HCT116 (cell line): ENCODE data around the gene PRAMEF6. TPM values are rescaled to one million over a fixed set of nuclear protein-coding genes. Genes with fewer than 3 reads are reported as not detected.
"Not testable (repeated sequence)": the region's sequence is repeated elsewhere in the genome, so short reads cannot be mapped to it uniquely, and the experiment has no call there.

ENCODE experiments used
- ATAC-seq: fragments of 200-7000 bp; cut with Tn5 transposase; 2 replicates; pipeline ENCODE4 v1.9.1; 2020; ENCODE audit warnings: mild to moderate bottlenecking, moderate library complexity
- BruUV-seq: library from RNA; stranded (reverse); fragments of 400-500 nt; replicated peaks from 2 replicates; lab custom pipeline; 2021; lab: Mats Ljungman, UMichigan
- CTCF ChIA-PET: fragments of 300-600 bp; sonication (Branson Sonifier 250); formaldehyde crosslinking; loops from one replicate; lab custom pipeline; 2021; ENCODE audit warnings: antibody characterized with exemption; lab: Charles Lee
- POLR2A ChIA-PET: fragments of 300-600, 350-600 bp; sonication (Branson Sonifier 250); formaldehyde crosslinking; loops from one replicate; lab custom pipeline; 2021; ENCODE audit warnings: antibody characterized with exemption; lab: Charles Lee
- RAD21 ChIA-PET, 2 experiments: fragments of 300-600 bp; sonication (Branson Sonifier 250); formaldehyde crosslinking; loops; one replicate each; lab custom pipeline; 2023; ENCODE audit warnings: low total read pairs in 2 of 2; ENCODE audit not compliant: uncharacterized antibody in 2 of 2, unreplicated experiment in 2 of 2, low non-redundant PET in 1 of 2; lab: Charles Lee
- DNase-seq: peaks from one replicate; pipeline ENCODE4 v3.0.0-alpha.2; 2010; ENCODE audit warnings: low read depth, low spot score
- H2AFZ ChIP-seq: fragments of 200-600 bp; shearing (Covaris generic), sonication (generic); 2 replicates; pipeline ENCODE4 v1.6.1; 2017; ENCODE audit warnings: low read depth, mixed run types, mixed read lengths, antibody characterized with exemption, low read length; ENCODE audit not compliant: poor library complexity, severe bottlenecking
- H3K27ac ChIP-seq: 2 replicates; pipeline ENCODE4 v1.5.1; 2012; ENCODE audit warnings: low read depth, low read length
- H3K27me3 ChIP-seq: fragments of 200-600 bp; sonication (generic); 2 replicates; pipeline ENCODE4 v1.6.1; 2016; ENCODE audit warnings: mixed run types, low read length, mixed read lengths; ENCODE audit not compliant: insufficient read depth
- H3K36me3 ChIP-seq, 2 experiments: fragments of 200-500 bp in 1 of 2; fragments of 200-600 bp in 1 of 2; sonication (Bioruptor generic) in 1 of 2; sonication (generic) in 1 of 2; 2 replicates each; pipeline versions ENCODE4 v1.5.1 to v1.6.1; 2014 to 2016; ENCODE audit warnings: low read length in 2 of 2, inconsistent platforms in 1 of 2, mixed read lengths in 1 of 2, mixed run types in 1 of 2; ENCODE audit not compliant: insufficient read depth in 2 of 2, control insufficient read depth in 1 of 2
- H3K4me1 ChIP-seq, 2 experiments: fragments of 200-600 bp in 1 of 2; sonication (generic) in 1 of 2; 2 replicates each; pipeline versions ENCODE4 v1.5.1 to v1.6.1; 2012 to 2017; ENCODE audit warnings: low read length in 2 of 2, inconsistent platforms in 1 of 2, mild to moderate bottlenecking in 1 of 2, mixed read lengths in 1 of 2, mixed run types in 1 of 2, moderate library complexity in 1 of 2; ENCODE audit not compliant: insufficient read depth in 2 of 2, control insufficient read depth in 1 of 2
- H3K4me2 ChIP-seq: fragments of 200-600 bp; sonication (generic); 2 replicates; pipeline ENCODE4 v1.6.1; 2017; ENCODE audit warnings: mixed run types, low read length, mixed read lengths
- H3K4me3 ChIP-seq, 2 experiments: fragments of 200-600 bp in 1 of 2; sonication (generic) in 1 of 2; replicated peaks in 1 of 2; 2 replicates each; pipeline ENCODE4 v1.5.1; 2011 to 2016; ENCODE audit warnings: low read length in 2 of 2, control low read depth in 1 of 2, low read depth in 1 of 2, mild to moderate bottlenecking in 1 of 2, mixed read lengths in 1 of 2, mixed run types in 1 of 2
- H3K79me2 ChIP-seq: fragments of 200-600 bp; sonication (generic); 2 replicates; pipeline ENCODE4 v1.6.1; 2017; ENCODE audit warnings: mild to moderate bottlenecking, mixed run types, low read length, moderate library complexity, mixed read lengths; ENCODE audit not compliant: insufficient read depth
- H3K9ac ChIP-seq: fragments of 200-600 bp; sonication (generic); 2 replicates; pipeline ENCODE4 v1.6.1; 2016; ENCODE audit warnings: low read length, mixed read lengths
- H3K9me2 ChIP-seq: fragments of 200-600 bp; sonication (generic), shearing (Covaris generic); 2 replicates; pipeline ENCODE4 v1.6.1; 2017; ENCODE audit warnings: mixed run types, mild to moderate bottlenecking, moderate library complexity; ENCODE audit not compliant: insufficient read depth
- H3K9me3 ChIP-seq, 2 experiments: fragments of 200-500 bp in 1 of 2; fragments of 200-600 bp in 1 of 2; sonication (Bioruptor generic) in 1 of 2; sonication (generic) in 1 of 2; 2 replicates each; pipeline ENCODE4 v1.6.1; 2014 to 2017; ENCODE audit warnings: low read length in 2 of 2, mixed read lengths in 2 of 2, inconsistent platforms in 1 of 2, low read depth in 1 of 2, mild to moderate bottlenecking in 1 of 2, mixed run types in 1 of 2, moderate library complexity in 1 of 2; ENCODE audit not compliant: control insufficient read depth in 1 of 2, insufficient read depth in 1 of 2
- H4K20me1 ChIP-seq: fragments of 200-600 bp; sonication (generic), shearing (Covaris generic); 2 replicates; pipeline ENCODE4 v1.6.1; 2017; ENCODE audit warnings: mixed run types, mild to moderate bottlenecking, moderate library complexity; ENCODE audit not compliant: insufficient read depth
- intact Hi-C: fragments of 100-400 bp; cut with micrococcal nuclease; formaldehyde crosslinking; loops from 2 replicates; pipeline ENCODE4 v1.10.0; 2022
- total RNA-seq: library from RNA; stranded (reverse); gene quantifications from one replicate; pipeline ENCODE4 v1.2.1, GENCODE V29; 2021; ENCODE audit not compliant: unreplicated experiment

The PRAMEF6 gene
- total RNA-seq, 1 experiment from 2014 or later, result not detected

- H3K9me2 ChIP-seq, H3K9ac ChIP-seq, H3K9me3 ChIP-seq, H4K20me1 ChIP-seq, H3K36me3 ChIP-seq, ATAC-seq, POLR2A ChIA-PET, BruUV-seq, H3K4me1 ChIP-seq, H3K4me3 ChIP-seq, DNase-seq, H2AFZ ChIP-seq, H3K79me2 ChIP-seq, intact Hi-C loops, RAD21 ChIA-PET, CTCF ChIA-PET, H3K27ac ChIP-seq, H3K27me3 ChIP-seq, H3K4me2 ChIP-seq: not testable (repeated sequence)
These were observed 43.4 kb downstream of the PRAMEF6 start for GRCh38 chr1:12903793-12904572.

GRCh38 chr1:12899186-12899585, 48.2 kb downstream of the PRAMEF6 start:
- CTCF ChIA-PET, H3K9me2 ChIP-seq, H3K27me3 ChIP-seq, H3K4me1 ChIP-seq, H3K36me3 ChIP-seq, H3K4me3 ChIP-seq, BruUV-seq, H3K9me3 ChIP-seq, RAD21 ChIA-PET, H3K79me2 ChIP-seq, H2AFZ ChIP-seq, POLR2A ChIA-PET, H3K4me2 ChIP-seq, ATAC-seq, H3K27ac ChIP-seq, H3K9ac ChIP-seq, H4K20me1 ChIP-seq, DNase-seq, intact Hi-C loops: not testable (repeated sequence)

GRCh38 chr1:12898170-12898569, 49.2 kb downstream of the PRAMEF6 start, which contains the start of gene PRAMEF10:
PRAMEF10 (minus strand) TSS chr1:12898270; CDS start chr1:12895847, 2,423 bp downstream.
- H2AFZ ChIP-seq, DNase-seq, intact Hi-C loops, H4K20me1 ChIP-seq, ATAC-seq, POLR2A ChIA-PET, H3K4me2 ChIP-seq, H3K36me3 ChIP-seq, RAD21 ChIA-PET, H3K4me1 ChIP-seq, H3K9ac ChIP-seq, BruUV-seq, H3K79me2 ChIP-seq, H3K27me3 ChIP-seq, H3K4me3 ChIP-seq, H3K9me2 ChIP-seq, H3K9me3 ChIP-seq, H3K27ac ChIP-seq, CTCF ChIA-PET: not testable (repeated sequence)

Other genes starting within 250 kb of the PRAMEF6 start
- gene AADACL3, start 231.5 kb downstream of the PRAMEF6 start, total RNA-seq, result not detected
- gene CFAP107, start 201.4 kb downstream of the PRAMEF6 start, total RNA-seq, result not detected
- not detected for gene PRAMEF12, start 173.8 kb downstream of the PRAMEF6 start, total RNA-seq
- not detected for gene PRAMEF1, start 156.2 kb downstream of the PRAMEF6 start, total RNA-seq
- gene PRAMEF11, start 116.2 kb downstream of the PRAMEF6 start, total RNA-seq, result not detected
- gene HNRNPCL1, start 98.9 kb downstream of the PRAMEF6 start, total RNA-seq, result not detected
- gene PRAMEF2, start 90.5 kb downstream of the PRAMEF6 start, total RNA-seq, result not detected
- gene PRAMEF4, start 61.4 kb downstream of the PRAMEF6 start, total RNA-seq, result not detected
- not detected for gene PRAMEF10, start 49.3 kb downstream of the PRAMEF6 start, total RNA-seq
- not detected for gene PRAMEF7, start 31.0 kb downstream of the PRAMEF6 start, total RNA-seq
- gene PRAMEF27, start 109.0 kb upstream of the PRAMEF6 start, total RNA-seq, result not detected
- gene HNRNPCL3, start 113.2 kb upstream of the PRAMEF6 start, total RNA-seq, result not detected
- gene PRAMEF25, start 123.2 kb upstream of the PRAMEF6 start, total RNA-seq, result not detected
- not detected for gene HNRNPCL2, start 169.3 kb upstream of the PRAMEF6 start, total RNA-seq
- not detected for gene PRAMEF26, start 208.4 kb upstream of the PRAMEF6 start, total RNA-seq
- not detected for gene HNRNPCL4, start 218.1 kb upstream of the PRAMEF6 start, total RNA-seq
- gene PRAMEF9, start 224.3 kb upstream of the PRAMEF6 start, total RNA-seq, result not detected